Astrocyte (in vitro differentiated cells and primary cell): Measurements from ENCODE around the gene TAF7.

ENCODE experiments used
- EZH2 ChIP-seq: IDR thresholded peaks from 2 replicates; pipeline ENCODE4 v1.6.1; 2012; ENCODE audit warnings: mild to moderate bottlenecking, low read length, inconsistent platforms; ENCODE audit not compliant: insufficient read depth
- TF ChIP-seq, protein P1 (sequence below): IDR thresholded peaks from 2 replicates; pipeline ENCODE4 v1.5.1; 2011; ENCODE audit warnings: low read depth, mild to moderate bottlenecking, inconsistent platforms, low read length, moderate library complexity; ENCODE audit not compliant: insufficient read depth

DNA sequence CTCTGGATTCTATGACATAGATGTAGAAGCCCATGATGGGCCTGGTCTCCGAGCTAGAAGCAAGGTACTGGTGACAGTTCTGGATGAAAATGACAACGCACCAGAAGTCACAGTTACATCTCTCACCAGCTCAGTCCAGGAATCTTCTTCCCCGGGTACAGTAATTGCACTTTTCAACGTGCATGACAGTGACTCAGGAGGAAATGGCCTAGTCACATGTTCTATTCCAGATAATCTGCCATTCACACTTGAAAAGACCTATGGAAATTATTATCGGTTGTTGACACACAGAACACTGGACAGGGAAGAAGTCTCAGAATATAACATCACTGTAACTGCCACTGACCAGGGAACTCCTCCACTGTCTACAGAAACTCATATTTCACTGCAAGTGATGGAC lies 35.5 kb upstream of the TAF7 start:
- TF ChIP-seq, protein P1, sequence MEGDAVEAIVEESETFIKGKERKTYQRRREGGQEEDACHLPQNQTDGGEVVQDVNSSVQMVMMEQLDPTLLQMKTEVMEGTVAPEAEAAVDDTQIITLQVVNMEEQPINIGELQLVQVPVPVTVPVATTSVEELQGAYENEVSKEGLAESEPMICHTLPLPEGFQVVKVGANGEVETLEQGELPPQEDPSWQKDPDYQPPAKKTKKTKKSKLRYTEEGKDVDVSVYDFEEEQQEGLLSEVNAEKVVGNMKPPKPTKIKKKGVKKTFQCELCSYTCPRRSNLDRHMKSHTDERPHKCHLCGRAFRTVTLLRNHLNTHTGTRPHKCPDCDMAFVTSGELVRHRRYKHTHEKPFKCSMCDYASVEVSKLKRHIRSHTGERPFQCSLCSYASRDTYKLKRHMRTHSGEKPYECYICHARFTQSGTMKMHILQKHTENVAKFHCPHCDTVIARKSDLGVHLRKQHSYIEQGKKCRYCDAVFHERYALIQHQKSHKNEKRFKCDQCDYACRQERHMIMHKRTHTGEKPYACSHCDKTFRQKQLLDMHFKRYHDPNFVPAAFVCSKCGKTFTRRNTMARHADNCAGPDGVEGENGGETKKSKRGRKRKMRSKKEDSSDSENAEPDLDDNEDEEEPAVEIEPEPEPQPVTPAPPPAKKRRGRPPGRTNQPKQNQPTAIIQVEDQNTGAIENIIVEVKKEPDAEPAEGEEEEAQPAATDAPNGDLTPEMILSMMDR = no peak
- no peak for TF ChIP-seq EZH2
